Activated CD8-positive, alpha-beta memory T cell treated with anti-CD3 and anti-CD28 coated beads for 36 hours (primary cell): ENCODE measurements around the gene INSIG1. TPM values are rescaled to one million over a fixed set of nuclear protein-coding genes. Genes with fewer than 3 reads are reported as not detected.

Experiments
- CTCF ChIA-PET: fragments of 350-600 bp; sonication (Branson Sonifier 250); formaldehyde crosslinking; loops from one replicate; lab custom pipeline; 2021; ENCODE audit warnings: antibody characterized with exemption; lab: Charles Lee
- POLR2A ChIA-PET: fragments of 350-600 bp; sonication (Branson Sonifier 250); formaldehyde crosslinking; loops from one replicate; lab custom pipeline; 2021; ENCODE audit warnings: antibody characterized with exemption; lab: Charles Lee
- total RNA-seq, 2 experiments: library from RNA; stranded (reverse); gene quantifications; one replicate each; pipeline ENCODE4 v1.2.3, GENCODE V29; 2021

The INSIG1 gene
- total RNA-seq, 2 experiments from 2014 or later: 45.7 to 47.0 TPM

GRCh38 chr7:155351120-155351870 is 53.6 kb downstream of the INSIG1 start:
- ChIA-PET CTCF (no interaction called here), POLR2A (no interaction called here)

- ChIA-PET POLR2A (no interaction called here), CTCF (interaction anchor here (1.0 to 1.6 kb wide), 2 partner anchors 10 to 169 kb away, joined by 3 to 4 read pairs; no protein-coding TSS in a partner anchor)
Measured at GRCh38 chr7:155352076-155352752, 54.5 kb downstream of the INSIG1 start.

GRCh38 chr7:155352753-155353115 is 55.1 kb downstream of the INSIG1 start:
- CTCF ChIA-PET: interaction anchor here (1.0 to 1.6 kb wide), 2 partner anchors 10 to 170 kb away, joined by 3 to 4 read pairs; no protein-coding TSS in a partner anchor

GRCh38 chr7:155353256-155353897 is 55.7 kb downstream of the INSIG1 start:
- CTCF ChIA-PET: interaction anchor here (1.0 to 1.6 kb wide), 2 partner anchors 9 to 170 kb away, joined by 3 to 4 read pairs; no protein-coding TSS in a partner anchor

More at GRCh38 chr7:155352753-155353115, 55.1 kb downstream of the INSIG1 start:
- POLR2A ChIA-PET: no interaction called here

GRCh38 chr7:155354371-155355048 is 56.8 kb downstream of the INSIG1 start:
- CTCF ChIA-PET: no interaction called here

More at GRCh38 chr7:155353256-155353897, 55.7 kb downstream of the INSIG1 start:
- POLR2A ChIA-PET: no interaction called here

GRCh38 chr7:155355176-155355575 is 57.5 kb downstream of the INSIG1 start:
- POLR2A ChIA-PET: no interaction called here
- CTCF ChIA-PET: no interaction called here

More at GRCh38 chr7:155354371-155355048, 56.8 kb downstream of the INSIG1 start:
- POLR2A ChIA-PET: no interaction called here

GRCh38 chr7:155355745-155356144 is 58.1 kb downstream of the INSIG1 start:
- ChIA-PET CTCF (no interaction called here), POLR2A (no interaction called here)

GRCh38 chr7:155356323-155357105 is 58.8 kb downstream of the INSIG1 start:
- CTCF ChIA-PET: interaction anchor here (1.0 to 1.1 kb wide), 2 partner anchors 12 to 23 kb away, joined by 3 read pairs; no protein-coding TSS in a partner anchor
- POLR2A ChIA-PET: no interaction called here

GRCh38 chr7:155357573-155358041 is 59.9 kb downstream of the INSIG1 start:
- POLR2A ChIA-PET: no interaction called here
- CTCF ChIA-PET: interaction anchor here (0.6 to 1.0 kb wide), 2 partner anchors 8 to 115 kb away, joined by 3 read pairs; no protein-coding TSS in a partner anchor

GRCh38 chr7:155358066-155358947 is 60.6 kb downstream of the INSIG1 start:
- POLR2A ChIA-PET: no interaction called here
- CTCF ChIA-PET: interaction anchor here (0.6 to 1.0 kb wide), 2 partner anchors 9 to 114 kb away, joined by 3 read pairs; no protein-coding TSS in a partner anchor

- ChIA-PET POLR2A (no interaction called here), CTCF (interaction anchor here (1.0 kb wide), 1 partner anchor 10 kb away, joined by 3 read pairs; no protein-coding TSS in a partner anchor)
Measured at GRCh38 chr7:155358948-155359712, 61.5 kb downstream of the INSIG1 start.

Other genes with a start within 250 kb of the INSIG1 start
- gene HTR5A, start 227.6 kb upstream of the INSIG1 start, total RNA-seq: not detected
- gene EN2, start 160.3 kb downstream of the INSIG1 start, total RNA-seq: not detected
- not detected for gene CNPY1, start 248.7 kb downstream of the INSIG1 start, total RNA-seq